Measurements from ENCODE around the gene KCNK15.

KCNK15 gene

GRCh38 chr20:44736170-44737021 is 9.3 kb upstream of the KCNK15 start:
- peak; percentile 74 for DNase-seq

- no peak for DNase-seq
Measured at GRCh38 chr20:44737116-44737515, 8.5 kb upstream of the KCNK15 start.

GRCh38 chr20:44738813-44739477 is 6.7 kb upstream of the KCNK15 start:
- peak; percentile 72 for DNase-seq

GRCh38 chr20:44739942-44740341 is 5.7 kb upstream of the KCNK15 start:
- no peak for DNase-seq

GRCh38 chr20:44742304-44743079 is 3.2 kb upstream of the KCNK15 start:
- DNase-seq = no peak

GRCh38 chr20:44743080-44743701 is 2.5 kb upstream of the KCNK15 start:
- DNase-seq = peak; percentile 32

GRCh38 chr20:44743916-44744655 is 1.6 kb upstream of the KCNK15 start:
- DNase-seq = no peak

GRCh38 chr20:44745122-44745597 is 505 bp upstream of the KCNK15 start:
- no peak for DNase-seq

- no peak for DNase-seq
Measured at GRCh38 chr20:44746367-44747165, 901 bp downstream of the KCNK15 start.

- peak; percentile 85 for DNase-seq
Measured at GRCh38 chr20:44747166-44748004, 1.7 kb downstream of the KCNK15 start.

- DNase-seq = peak; percentile 21
Measured at GRCh38 chr20:44748005-44748370, 2.3 kb downstream of the KCNK15 start.

- DNase-seq = no peak
Measured at GRCh38 chr20:44750081-44750805, 4.6 kb downstream of the KCNK15 start.

- DNase-seq = no peak
Measured at GRCh38 chr20:44752099-44752931, 6.7 kb downstream of the KCNK15 start.

- no peak for DNase-seq
Measured at GRCh38 chr20:44754554-44754953, 8.9 kb downstream of the KCNK15 start.

- no peak for DNase-seq
Measured at GRCh38 chr20:44756011-44756688, 10.5 kb downstream of the KCNK15 start.

GRCh38 chr20:44756956-44757355 is 11.3 kb downstream of the KCNK15 start:
- no peak for DNase-seq

- DNase-seq = no peak
Measured at GRCh38 chr20:44758247-44759101, 12.8 kb downstream of the KCNK15 start.

Data from OCI-M1 (cell line).